Esophagus muscularis mucosa (tissue), 4 donors: ENCODE results near the gene PPFIA3. TPM values are rescaled to one million over a fixed set of nuclear protein-coding genes. Genes with fewer than 3 reads are reported as not detected.

Experiments used
- DNase-seq: peaks from one replicate; pipeline ENCODE4 v3.0.0-alpha.2; 2017; ENCODE audit errors: extremely low spot score
- H3K27ac ChIP-seq, 4 donors: fragments of 200-600 bp; sonication (generic); replicated peaks in 1 of 4; 1 replicate in 3 of 4; 2 replicates in 1 of 4; pipeline ENCODE4 v1.5.1; 2016 to 2019; ENCODE audit warnings: mild to moderate bottlenecking in 1 of 4
- H3K27me3 ChIP-seq, 4 donors: fragments of 200-600 bp; sonication (generic); one replicate each; pipeline versions ENCODE4 v1.5.1 to v1.6.0; 2016 to 2019
- H3K36me3 ChIP-seq, 4 donors: fragments of 200-600 bp; sonication (generic); one replicate each; pipeline ENCODE4 v1.5.1; 2016 to 2019
- H3K4me1 ChIP-seq, 4 donors: fragments of 200-600 bp; sonication (generic); one replicate each; pipeline ENCODE4 v1.5.1; 2016 to 2019
- H3K4me3 ChIP-seq, 4 donors: fragments of 200-600 bp; sonication (generic); 1 replicate in 2 of 4; 2 replicates in 2 of 4; pipeline ENCODE4 v1.5.1; 2016 to 2019; ENCODE audit warnings: mild to moderate bottlenecking in 4 of 4, moderate library complexity in 1 of 4
- H3K9me3 ChIP-seq, 4 donors: fragments of 200-600 bp; sonication (generic); 1 replicate in 3 of 4; 2 replicates in 1 of 4; pipeline ENCODE4 v1.5.1; 2016 to 2019
- EP300 ChIP-seq: sonication (generic); formaldehyde crosslinking; IDR thresholded peaks from one replicate; pipeline ENCODE4 v1.6.1; 2017; ENCODE audit warnings: antibody characterized with exemption
- POLR2A ChIP-seq: fragments of 450-650 bp; IDR thresholded peaks from one replicate; pipeline ENCODE4 v1.6.1; 2017; ENCODE audit warnings: antibody characterized with exemption, moderate library complexity, mild to moderate bottlenecking, low read depth
- POLR2AphosphoS5 ChIP-seq, 2 donors: sonication (generic); formaldehyde crosslinking; IDR thresholded peaks; one replicate each; pipeline ENCODE4 v1.6.1; 2017; ENCODE audit warnings: antibody characterized with exemption in 2 of 2
- WGBS: methylation state at CpG from one replicate; pipeline ENCODE4 v1.1.5; 2018; 5-methylcytosine and 5-hydroxymethylcytosine counted together
- intact Hi-C: fragments of 100-400 bp; cut with DNase I; formaldehyde crosslinking; loops from one replicate; pipeline ENCODE4 v1.15.1; 2023
- total RNA-seq, 4 donors: library from RNA; depleted of rRNA; stranded (reverse); fragments of >200 nt; gene quantifications; one replicate each; pipeline versions ENCODE4 v1.1.0 to v1.2.1, GENCODE V29; 2016
- TF ChIP-seq, protein P1 (sequence below), 3 experiments: fragments of 200-600 bp in 2 of 3; fragments of 450-650 bp in 1 of 3; sonication (generic) in 2 of 3; IDR thresholded peaks; one replicate each; pipeline ENCODE4 v1.5.1; 2017 to 2019; ENCODE audit warnings: antibody characterized with exemption in 3 of 3, mild to moderate bottlenecking in 2 of 3, moderate library complexity in 1 of 3

Gene PPFIA3
- total RNA-seq, 4 donors from 2014 or later, result 3.3 to 8.4 (median 5.3) TPM

DNA sequence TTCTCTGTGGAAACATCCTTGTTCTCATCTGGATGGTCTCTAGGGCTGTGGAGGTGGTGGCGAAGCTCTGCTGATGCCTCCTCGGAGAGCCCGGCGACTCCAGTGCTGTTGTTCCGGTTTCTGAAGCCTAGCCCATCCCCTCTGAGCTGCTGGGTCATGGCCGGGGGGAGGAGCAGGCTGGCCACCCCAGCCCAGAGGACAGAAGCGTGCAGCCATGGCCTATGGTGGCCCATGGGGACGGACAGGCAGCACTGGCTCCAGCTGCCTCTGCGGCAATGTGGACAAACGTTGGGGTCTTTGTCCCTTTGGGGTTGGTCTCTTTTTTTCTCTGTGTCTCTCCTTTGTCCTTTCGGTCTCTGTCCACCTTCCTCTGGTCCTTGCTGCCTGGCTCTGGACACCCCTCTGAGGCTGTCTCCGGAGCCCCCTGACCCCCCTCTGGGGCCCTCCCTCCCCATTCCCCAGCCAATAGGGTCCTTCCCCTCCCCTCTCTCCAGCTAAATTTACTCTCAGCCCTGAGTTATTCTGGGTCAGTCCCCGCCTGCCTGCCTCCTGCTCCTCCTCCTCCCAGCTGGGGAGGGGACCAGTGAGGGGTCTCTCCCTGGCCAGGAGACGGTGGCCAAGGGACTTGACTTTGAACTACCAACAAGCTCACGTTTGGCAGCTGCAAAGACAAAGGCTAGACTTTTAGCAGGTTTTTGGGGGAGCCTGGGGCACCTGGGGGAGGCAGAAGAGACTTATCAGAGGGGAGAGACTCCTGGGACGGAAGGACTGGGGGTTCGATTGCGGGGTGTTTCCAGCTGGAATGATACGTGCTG, 35.9 kb downstream of the PPFIA3 start, which contains the start of gene HRC:
Gene HRC, minus strand, starts transcription at position 392 of the 815 bp plus-strand sequence. Its CDS starts 159 bp downstream, at position 233.
- intact Hi-C loops, result no loop called here
- WGBS, result 68% methylated on average over 19 of the region's 19 CpGs
- Histone ChIP-seq H3K27me3 (no peaks in the 10 kb centered on the region), H3K4me1 (peaks cover 33 to 51% (median 45%) of the 10 kb centered on the region in 4 donors), H3K27ac (peak within 1 kb of the TSS; percentile 13 to 38 (median 28)), H3K36me3 (no peaks in the 10 kb centered on the region), H3K9me3 (no peaks in the 10 kb centered on the region), H3K4me3 (peak within 1 kb of the TSS in 1 of 4 donors; percentile 20)
- TF ChIP-seq EP300 (no peak), POLR2AphosphoS5 (IDR thresholded peaks at IDR 0.05) (peak in 1 of 2 donors; percentile 11), POLR2A (peak; percentile 55)
- TF ChIP-seq, protein P1, sequence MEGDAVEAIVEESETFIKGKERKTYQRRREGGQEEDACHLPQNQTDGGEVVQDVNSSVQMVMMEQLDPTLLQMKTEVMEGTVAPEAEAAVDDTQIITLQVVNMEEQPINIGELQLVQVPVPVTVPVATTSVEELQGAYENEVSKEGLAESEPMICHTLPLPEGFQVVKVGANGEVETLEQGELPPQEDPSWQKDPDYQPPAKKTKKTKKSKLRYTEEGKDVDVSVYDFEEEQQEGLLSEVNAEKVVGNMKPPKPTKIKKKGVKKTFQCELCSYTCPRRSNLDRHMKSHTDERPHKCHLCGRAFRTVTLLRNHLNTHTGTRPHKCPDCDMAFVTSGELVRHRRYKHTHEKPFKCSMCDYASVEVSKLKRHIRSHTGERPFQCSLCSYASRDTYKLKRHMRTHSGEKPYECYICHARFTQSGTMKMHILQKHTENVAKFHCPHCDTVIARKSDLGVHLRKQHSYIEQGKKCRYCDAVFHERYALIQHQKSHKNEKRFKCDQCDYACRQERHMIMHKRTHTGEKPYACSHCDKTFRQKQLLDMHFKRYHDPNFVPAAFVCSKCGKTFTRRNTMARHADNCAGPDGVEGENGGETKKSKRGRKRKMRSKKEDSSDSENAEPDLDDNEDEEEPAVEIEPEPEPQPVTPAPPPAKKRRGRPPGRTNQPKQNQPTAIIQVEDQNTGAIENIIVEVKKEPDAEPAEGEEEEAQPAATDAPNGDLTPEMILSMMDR (IDR thresholded peaks at IDR 0.05), result no peak
- DNase-seq, result no peak

DNA sequence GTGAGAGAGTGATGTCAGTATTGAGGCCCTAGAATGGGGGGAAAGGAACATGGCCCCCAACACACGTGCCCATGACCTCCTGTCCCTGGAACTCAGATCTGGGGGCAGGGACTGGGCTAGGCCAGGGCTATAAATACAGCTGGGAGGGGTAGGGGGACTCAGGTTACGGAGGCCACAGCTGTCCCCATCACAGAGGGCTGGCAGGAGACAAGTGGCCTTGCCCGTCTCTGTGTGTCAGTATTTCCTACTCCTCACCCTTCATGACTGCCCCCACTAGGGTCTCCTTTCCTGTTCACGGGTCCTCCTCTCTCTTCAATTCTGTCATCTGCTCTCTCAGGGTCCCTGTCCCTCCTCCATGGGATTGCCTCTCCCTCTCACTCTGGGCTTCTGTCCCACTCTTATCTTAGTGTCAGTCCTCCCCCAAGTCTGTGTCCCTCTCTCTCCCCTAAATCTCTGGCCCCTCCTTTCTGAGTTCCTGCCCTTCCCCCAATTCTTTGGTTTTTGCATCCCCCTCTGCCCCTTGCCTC, 36.5 kb downstream of the PPFIA3 start:
- peaks cover 28 to 52% (median 42%) of the 10 kb centered on the region in 4 donors for H3K4me1 ChIP-seq
- H3K36me3 ChIP-seq, result no peaks in the 10 kb centered on the region
- TF ChIP-seq, protein P1 (IDR thresholded peaks at IDR 0.05), result no peak
- TF ChIP-seq POLR2AphosphoS5 (IDR thresholded peaks at IDR 0.05), result no peak
- TF ChIP-seq POLR2A, result peak; percentile 46
- TF ChIP-seq EP300, result no peak
- H3K27ac ChIP-seq, result peak overlapping the region; percentile 13 to 38 (median 28)
- intact Hi-C loops, result no loop called here
- no peaks in the 10 kb centered on the region for H3K27me3 ChIP-seq
- H3K4me3 ChIP-seq, result no peak overlapping the region
- DNase-seq, result no peak
- WGBS, result 57% methylated on average over 4 of the region's 4 CpGs
- no peaks in the 10 kb centered on the region for H3K9me3 ChIP-seq

- peaks cover 0 to 12% (median 6%) of the 10 kb centered on the region in 4 donors for H3K36me3 ChIP-seq
Measured at GRCh38 chr19:49157445-49158224, 38.3 kb downstream of the PPFIA3 start, which contains the start of gene TRPM4. TRPM4 (plus strand) TSS chr19:49157792; CDS start chr19:49157867, 75 bp downstream.

More at GRCh38 chr19:49157445-49158224, 38.3 kb downstream of the PPFIA3 start, which contains the start of gene TRPM4:
- Histone ChIP-seq H3K27ac (peak within 1 kb of the TSS; percentile 85 to 94 (median 88)), H3K9me3 (no peaks in the 10 kb centered on the region), H3K4me3 (peak within 1 kb of the TSS; percentile 88 to 94 (median 92)), H3K27me3 (no peaks in the 10 kb centered on the region), H3K4me1 (peaks cover 17 to 40% (median 29%) of the 10 kb centered on the region in 4 donors)
- intact Hi-C loops, result no loop called here
- peak; percentile 71 for TF ChIP-seq POLR2A
- TF ChIP-seq, protein P1 (IDR thresholded peaks at IDR 0.05), result no peak
- peak; percentile 92 to 93 for TF ChIP-seq POLR2AphosphoS5 (IDR thresholded peaks at IDR 0.05)
- DNase-seq, result no peak
- WGBS, result under 1% methylated on average over 15 of the region's 41 CpGs
